Keratinocyte (primary cell): ENCODE data around the gene P3H2. TPM values are rescaled to one million over a fixed set of nuclear protein-coding genes. Genes with fewer than 3 reads are reported as not detected.
A peak's percentile ranks its signal among the peaks of the same experiment; 100 is the strongest.

ENCODE experiments used
- DNase-seq: peaks from one replicate; pipeline ENCODE4 v3.0.0-alpha.2; 2011; ENCODE audit warnings: low read depth, missing footprints, low spot score
- FAIRE-seq: peaks from 2 replicates; lab custom pipeline; 2011; peaks lifted over from hg19 to GRCh38; lab: Jason Lieb, UNC
- H2AFZ ChIP-seq: 2 replicates; pipeline ENCODE4 v1.6.0; 2012; ENCODE audit warnings: low read length, control low read depth, inconsistent platforms; ENCODE audit not compliant: control insufficient read depth
- H3K27ac ChIP-seq: 2 replicates; pipeline ENCODE4 v1.5.1; 2011; ENCODE audit warnings: low read length; ENCODE audit not compliant: control insufficient read depth, insufficient read depth
- H3K27me3 ChIP-seq: 3 replicates; pipeline ENCODE4 v1.6.0; 2011; ENCODE audit warnings: low read length; ENCODE audit not compliant: control insufficient read depth, insufficient read depth; ENCODE audit errors: extremely low read depth
- H3K36me3 ChIP-seq, 2 experiments: 2 replicates in 1 of 2; 3 replicates in 1 of 2; pipeline ENCODE4 v1.5.1; 2011; ENCODE audit warnings: low read length in 2 of 2, mild to moderate bottlenecking in 1 of 2; ENCODE audit not compliant: control insufficient read depth in 2 of 2, insufficient read depth in 2 of 2; ENCODE audit errors: extremely low read depth in 1 of 2
- H3K4me1 ChIP-seq: 3 replicates; pipeline ENCODE4 v1.5.1; 2011; ENCODE audit warnings: low read length; ENCODE audit not compliant: control insufficient read depth, insufficient read depth; ENCODE audit errors: extremely low read depth
- H3K4me2 ChIP-seq: 3 replicates; pipeline ENCODE4 v1.6.0; 2011; ENCODE audit warnings: low read depth, low read length; ENCODE audit not compliant: control insufficient read depth, insufficient read depth; ENCODE audit errors: extremely low read depth
- H3K4me3 ChIP-seq, 3 experiments: fragments of 200-600 bp in 1 of 3; sonication (generic) in 1 of 3; 2 replicates in 2 of 3; 3 replicates in 1 of 3; pipeline ENCODE4 v1.5.1; 2011 to 2016; ENCODE audit warnings: low read length in 3 of 3, mild to moderate bottlenecking in 3 of 3, control low read depth in 2 of 3, inconsistent platforms in 1 of 3, low read depth in 1 of 3, mixed read lengths in 1 of 3, mixed run types in 1 of 3, moderate library complexity in 1 of 3; ENCODE audit not compliant: control insufficient read depth in 2 of 3, insufficient read depth in 2 of 3; ENCODE audit errors: extremely low read depth in 1 of 3
- H3K79me2 ChIP-seq: 2 replicates; pipeline ENCODE4 v1.6.0; 2012; ENCODE audit warnings: low read length; ENCODE audit not compliant: control insufficient read depth, insufficient read depth
- H3K9ac ChIP-seq: 3 replicates; pipeline ENCODE4 v1.6.0; 2011; ENCODE audit warnings: low read length; ENCODE audit not compliant: control insufficient read depth, insufficient read depth; ENCODE audit errors: extremely low read depth
- H3K9me1 ChIP-seq: 3 replicates; pipeline ENCODE4 v1.6.0; 2011; ENCODE audit warnings: low read length; ENCODE audit not compliant: control insufficient read depth, insufficient read depth; ENCODE audit errors: extremely low read depth
- H3K9me3 ChIP-seq: 2 replicates; pipeline ENCODE4 v1.5.1; 2012; ENCODE audit warnings: low read depth, low read length; ENCODE audit not compliant: control insufficient read depth
- H4K20me1 ChIP-seq: 3 replicates; pipeline ENCODE4 v1.6.0; 2011; ENCODE audit warnings: low read length; ENCODE audit not compliant: control insufficient read depth, insufficient read depth; ENCODE audit errors: extremely low read depth
- EZH2 ChIP-seq: IDR thresholded peaks from one replicate; pipeline ENCODE4 v1.6.1; 2012; ENCODE audit warnings: inconsistent platforms, mild to moderate bottlenecking, low read length, moderate library complexity
- dilution Hi-C: fragments of 300-500 bp; cut with MboI; formaldehyde crosslinking; loops from one replicate; pipeline ENCODE4 v1.7.0; 2020; ENCODE audit warnings: low sequenced_read_pairs; ENCODE audit not compliant: extremely low pct_ligation_motif_present
- polyA plus RNA-seq, 5 experiments: library from polyadenylated mRNA; depleted of rRNA in 3 of 5; stranded (reverse) in 3 of 5; stranded (forward) in 1 of 5; unstranded in 1 of 5; fragments of >200 nt; gene quantifications; 1 replicate in 1 of 5; 2 replicates in 3 of 5; 3 replicates in 1 of 5; pipeline versions ENCODE4 v1.2.1 to v1.2.3, GENCODE V29; 2011 to 2012; ENCODE audit warnings: missing spikeins in 2 of 5, low read depth in 1 of 5, low replicate concordance in 1 of 5
- TF ChIP-seq, protein P1 (sequence below), 3 experiments: IDR thresholded peaks in 1 of 3; conservative IDR thresholded peaks in 1 of 3; optimal IDR thresholded peaks in 1 of 3; 2 replicates in 2 of 3; 3 replicates in 1 of 3; pipeline versions ENCODE3 to v1.5.1; 2011; ENCODE audit warnings: low read length in 3 of 3, mild to moderate bottlenecking in 3 of 3, moderate library complexity in 2 of 3, control low read depth in 1 of 3, inconsistent platforms in 1 of 3; ENCODE audit not compliant: insufficient read depth in 2 of 3; ENCODE audit errors: extremely low read depth in 1 of 3

The P3H2 gene
- polyA plus RNA-seq, 1 donor (not counting 4 experiments of a cell fraction or from before 2014, with no cell fraction given) = 115 TPM

DNA sequence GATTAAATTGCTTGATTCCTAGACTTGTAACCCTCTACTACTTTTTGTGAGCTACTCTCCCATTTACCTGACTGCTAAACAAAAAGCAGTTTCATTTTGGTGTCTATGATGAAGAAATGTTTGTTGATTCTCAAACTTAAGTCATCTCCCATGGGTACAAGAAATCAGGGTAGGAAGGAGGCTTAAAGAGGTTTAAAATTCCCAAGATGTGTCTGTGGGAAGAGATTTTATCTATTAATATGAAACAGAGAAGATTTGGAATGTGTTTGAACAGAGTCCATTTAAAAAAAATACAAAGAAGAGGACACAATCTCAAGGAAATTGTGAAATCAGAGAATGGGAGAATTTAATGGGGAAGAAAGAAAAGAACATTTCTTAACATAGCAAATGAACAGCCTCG is 14.8 kb downstream of the P3H2 start:
- Histone ChIP-seq H3K79me2 (peaks cover 76% of the 10 kb centered on the region), H3K9me1 (no peaks in the 10 kb centered on the region), H3K36me3 (no peaks in the 10 kb centered on the region), H2AFZ (no peak overlapping the region), H3K9me3 (no peaks in the 10 kb centered on the region), H3K27ac (no peak overlapping the region), H3K4me2 (no peak overlapping the region), H3K4me3 (no peak overlapping the region), H3K9ac (no peak overlapping the region), H4K20me1 (no peaks in the 10 kb centered on the region), H3K27me3 (no peaks in the 10 kb centered on the region), H3K4me1 (no peaks in the 10 kb centered on the region)
- dilution Hi-C loops = no loop called here
- no peak for DNase-seq
- FAIRE-seq = no peak
- TF ChIP-seq, protein P1, sequence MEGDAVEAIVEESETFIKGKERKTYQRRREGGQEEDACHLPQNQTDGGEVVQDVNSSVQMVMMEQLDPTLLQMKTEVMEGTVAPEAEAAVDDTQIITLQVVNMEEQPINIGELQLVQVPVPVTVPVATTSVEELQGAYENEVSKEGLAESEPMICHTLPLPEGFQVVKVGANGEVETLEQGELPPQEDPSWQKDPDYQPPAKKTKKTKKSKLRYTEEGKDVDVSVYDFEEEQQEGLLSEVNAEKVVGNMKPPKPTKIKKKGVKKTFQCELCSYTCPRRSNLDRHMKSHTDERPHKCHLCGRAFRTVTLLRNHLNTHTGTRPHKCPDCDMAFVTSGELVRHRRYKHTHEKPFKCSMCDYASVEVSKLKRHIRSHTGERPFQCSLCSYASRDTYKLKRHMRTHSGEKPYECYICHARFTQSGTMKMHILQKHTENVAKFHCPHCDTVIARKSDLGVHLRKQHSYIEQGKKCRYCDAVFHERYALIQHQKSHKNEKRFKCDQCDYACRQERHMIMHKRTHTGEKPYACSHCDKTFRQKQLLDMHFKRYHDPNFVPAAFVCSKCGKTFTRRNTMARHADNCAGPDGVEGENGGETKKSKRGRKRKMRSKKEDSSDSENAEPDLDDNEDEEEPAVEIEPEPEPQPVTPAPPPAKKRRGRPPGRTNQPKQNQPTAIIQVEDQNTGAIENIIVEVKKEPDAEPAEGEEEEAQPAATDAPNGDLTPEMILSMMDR (optimal IDR thresholded peaks at IDR 0.05 in 1 of 3, IDR thresholded peaks at IDR 0.05 in 1 of 3, conservative IDR thresholded peaks at IDR 0.05 in 1 of 3; ENCODE audit: extremely low read depth in 1 of 3, insufficient read depth in 2 of 3, low read length in 3 of 3) = no peak
- TF ChIP-seq EZH2 = no peak

- FAIRE-seq = no peak
- peak overlapping the region; percentile 2 for H3K27ac ChIP-seq
Measured at GRCh38 chr3:190101320-190102011, 19.2 kb downstream of the P3H2 start.

More at GRCh38 chr3:190101320-190102011, 19.2 kb downstream of the P3H2 start:
- H3K79me2 ChIP-seq = peaks cover 85% of the 10 kb centered on the region
- no peaks in the 10 kb centered on the region for H3K36me3 ChIP-seq
- H2AFZ ChIP-seq = no peak overlapping the region
- peak overlapping the region; percentile 73 for H3K4me2 ChIP-seq
- H3K4me1 ChIP-seq = peaks cover 6% of the 10 kb centered on the region
- H3K9me1 ChIP-seq = no peaks in the 10 kb centered on the region
- dilution Hi-C loops = no loop called here
- H3K27me3 ChIP-seq = no peaks in the 10 kb centered on the region
- no peak for TF ChIP-seq EZH2
- TF ChIP-seq, protein P1 (optimal IDR thresholded peaks at IDR 0.05 in 1 of 3, IDR thresholded peaks at IDR 0.05 in 1 of 3, conservative IDR thresholded peaks at IDR 0.05 in 1 of 3; ENCODE audit: extremely low read depth in 1 of 3, insufficient read depth in 2 of 3, low read length in 3 of 3) = no peak
- H4K20me1 ChIP-seq = no peaks in the 10 kb centered on the region
- peak overlapping the region in 2 of 3 experiments; percentile 2 to 22 for H3K4me3 ChIP-seq
- H3K9me3 ChIP-seq = no peaks in the 10 kb centered on the region
- H3K9ac ChIP-seq = peak overlapping the region; percentile 4
- no peak for DNase-seq
